ENCODE measurements around the gene CHMP6.
A peak's percentile ranks its signal among the peaks of the same experiment; 100 is the strongest.

The CHMP6 gene

DNA sequence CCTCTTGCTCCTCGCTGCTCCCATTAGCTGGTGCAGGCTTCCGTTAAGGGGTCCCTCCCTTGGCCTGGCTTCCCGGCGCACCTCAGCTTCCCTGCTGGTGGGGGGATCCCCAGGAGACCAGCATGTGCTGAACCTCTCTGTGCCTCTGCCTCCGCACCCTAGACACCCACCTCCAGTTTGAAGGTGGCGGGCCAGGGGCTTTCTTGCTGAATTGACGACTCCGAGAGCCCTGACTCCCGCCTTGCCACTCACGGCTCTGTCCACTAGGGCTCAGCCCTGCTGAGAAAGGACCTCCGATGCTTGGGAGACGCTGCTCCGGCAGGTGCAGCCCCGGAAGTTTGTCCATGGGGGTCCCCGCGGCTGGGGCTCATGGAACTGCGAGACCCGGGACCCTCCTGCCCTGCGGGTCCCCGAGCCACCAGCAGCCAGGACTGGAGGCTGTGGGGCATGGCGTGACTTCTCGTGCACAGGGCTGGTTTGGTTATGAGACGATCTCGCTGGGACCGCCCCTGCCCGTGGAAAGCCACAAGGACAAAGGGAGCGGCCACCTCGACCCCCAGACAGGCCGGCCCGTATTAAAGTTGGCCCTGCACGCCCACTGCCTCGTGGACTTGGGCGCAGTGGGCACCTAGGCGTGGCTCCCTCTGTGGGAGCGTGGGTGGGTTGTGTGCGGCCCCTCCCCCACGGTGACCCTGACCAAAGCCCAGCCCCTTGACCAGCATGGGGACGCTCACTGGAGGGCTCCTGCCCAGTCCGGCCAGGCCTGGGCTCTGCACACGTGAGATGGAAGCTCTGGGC is 8.1 kb downstream of the CHMP6 start:
- peaks cover 24% of the 10 kb centered on the region for H3K27me3 ChIP-seq (ENCODE audit: control insufficient read depth, insufficient read depth, low read length)
- no peak overlapping the region for H3K4me3 ChIP-seq (ENCODE audit: low read depth, low read length)
- H3K36me3 ChIP-seq (ENCODE audit: control insufficient read depth, insufficient read depth, low read length): peaks cover 38% of the 10 kb centered on the region
- H3K9ac ChIP-seq (ENCODE audit: low read depth, low read length): no peak overlapping the region
- no peaks in the 10 kb centered on the region for H3K9me3 ChIP-seq (ENCODE audit: control insufficient read depth, insufficient read depth, low read length)
- H3K27ac ChIP-seq (ENCODE audit: low read depth, low read length): no peak overlapping the region
- no peaks in the 10 kb centered on the region for H3K4me1 ChIP-seq (ENCODE audit: control insufficient read depth, insufficient read depth, low read length)

DNA sequence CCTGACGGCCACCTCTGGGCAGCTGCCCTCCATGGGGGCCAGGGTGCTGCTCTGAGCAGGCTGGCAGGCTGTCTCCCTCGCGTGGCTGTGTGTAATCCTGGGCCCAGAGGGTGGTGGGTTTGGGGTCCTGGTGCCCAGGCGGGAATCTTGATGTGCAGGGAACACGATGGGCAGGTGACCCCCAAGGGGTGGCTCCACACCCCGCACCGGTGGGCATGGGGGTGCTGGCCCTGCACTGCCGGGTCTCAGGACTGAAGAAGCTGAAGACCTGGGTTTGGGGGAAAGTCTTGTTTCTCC is 8.6 kb downstream of the CHMP6 start:
- Histone ChIP-seq H3K4me1 (ENCODE audit: control insufficient read depth, insufficient read depth, low read length) (no peaks in the 10 kb centered on the region), H3K9ac (ENCODE audit: low read depth, low read length) (no peak overlapping the region), H3K36me3 (ENCODE audit: control insufficient read depth, insufficient read depth, low read length) (peaks cover 35% of the 10 kb centered on the region), H3K9me3 (ENCODE audit: control insufficient read depth, insufficient read depth, low read length) (no peaks in the 10 kb centered on the region), H3K27ac (ENCODE audit: low read depth, low read length) (no peak overlapping the region), H3K4me3 (ENCODE audit: low read depth, low read length) (no peak overlapping the region), H3K27me3 (ENCODE audit: control insufficient read depth, insufficient read depth, low read length) (peaks cover 28% of the 10 kb centered on the region)

DNA sequence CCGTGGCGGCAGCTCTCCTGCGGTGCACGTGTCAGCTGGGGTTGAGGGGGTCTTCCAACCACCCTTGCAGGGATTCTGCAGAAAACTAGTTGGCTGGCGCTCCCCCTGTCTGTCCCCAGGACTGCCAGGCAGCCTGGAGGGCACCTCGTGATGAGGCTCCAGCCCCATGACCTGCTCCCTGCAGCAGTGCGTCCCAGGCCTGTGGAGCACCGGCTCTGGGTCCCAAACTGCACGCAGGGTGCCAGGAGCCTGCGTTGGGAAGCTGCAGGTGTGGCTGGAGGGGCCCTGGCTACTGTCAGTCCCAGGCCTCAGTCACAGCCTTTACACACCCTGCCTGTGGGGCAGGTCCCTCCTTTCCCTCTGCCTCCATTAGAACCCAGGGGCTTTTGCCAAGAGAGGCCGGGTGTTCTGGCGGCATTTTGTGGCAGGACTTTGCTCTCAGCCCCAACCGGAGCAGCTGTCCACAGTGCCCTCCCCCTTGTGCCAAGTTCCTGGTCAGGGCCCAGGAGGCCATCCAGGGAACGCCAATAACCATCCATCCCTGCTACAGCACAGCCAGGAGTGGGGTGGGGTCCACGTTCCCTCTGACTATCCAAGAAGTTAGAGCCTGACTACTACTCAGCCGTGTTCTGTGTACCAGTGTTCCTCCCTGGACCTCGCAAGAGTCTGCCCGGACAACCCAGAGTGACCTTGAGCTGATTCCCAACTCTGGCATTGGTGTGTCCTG is 9.2 kb downstream of the CHMP6 start:
- peaks cover 30% of the 10 kb centered on the region for H3K36me3 ChIP-seq (ENCODE audit: control insufficient read depth, insufficient read depth, low read length)
- H3K4me1 ChIP-seq (ENCODE audit: control insufficient read depth, insufficient read depth, low read length): no peaks in the 10 kb centered on the region
- H3K27ac ChIP-seq (ENCODE audit: low read depth, low read length): no peak overlapping the region
- H3K9me3 ChIP-seq (ENCODE audit: control insufficient read depth, insufficient read depth, low read length): no peaks in the 10 kb centered on the region
- peaks cover 28% of the 10 kb centered on the region for H3K27me3 ChIP-seq (ENCODE audit: control insufficient read depth, insufficient read depth, low read length)
- no peak overlapping the region for H3K9ac ChIP-seq (ENCODE audit: low read depth, low read length)
- H3K4me3 ChIP-seq (ENCODE audit: low read depth, low read length): no peak overlapping the region

DNA sequence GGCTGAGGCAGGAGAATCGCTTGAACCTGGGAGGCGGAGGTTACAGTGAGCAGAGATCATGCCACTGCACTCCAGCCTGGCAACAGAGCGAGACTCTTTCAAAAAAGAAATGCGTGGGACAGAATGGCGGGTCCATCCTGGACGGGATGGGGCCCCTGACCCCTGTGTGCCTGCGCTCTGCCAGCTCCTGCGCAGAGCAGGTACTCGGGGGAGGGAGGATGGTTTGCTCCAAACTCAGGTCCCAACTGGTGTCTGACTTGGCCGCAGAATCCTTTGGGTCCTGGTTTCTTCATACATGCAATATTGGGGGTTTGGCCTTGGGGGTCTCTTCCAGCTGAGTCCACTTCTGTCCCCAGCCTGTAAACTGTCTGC is 10.4 kb downstream of the CHMP6 start:
- Histone ChIP-seq H3K27ac (ENCODE audit: low read depth, low read length) (no peak overlapping the region), H3K36me3 (ENCODE audit: control insufficient read depth, insufficient read depth, low read length) (peaks cover 21% of the 10 kb centered on the region), H3K4me1 (ENCODE audit: control insufficient read depth, insufficient read depth, low read length) (no peaks in the 10 kb centered on the region), H3K9ac (ENCODE audit: low read depth, low read length) (no peak overlapping the region), H3K9me3 (ENCODE audit: control insufficient read depth, insufficient read depth, low read length) (no peaks in the 10 kb centered on the region), H3K27me3 (ENCODE audit: control insufficient read depth, insufficient read depth, low read length) (peaks cover 39% of the 10 kb centered on the region), H3K4me3 (ENCODE audit: low read depth, low read length) (no peak overlapping the region)

DNA sequence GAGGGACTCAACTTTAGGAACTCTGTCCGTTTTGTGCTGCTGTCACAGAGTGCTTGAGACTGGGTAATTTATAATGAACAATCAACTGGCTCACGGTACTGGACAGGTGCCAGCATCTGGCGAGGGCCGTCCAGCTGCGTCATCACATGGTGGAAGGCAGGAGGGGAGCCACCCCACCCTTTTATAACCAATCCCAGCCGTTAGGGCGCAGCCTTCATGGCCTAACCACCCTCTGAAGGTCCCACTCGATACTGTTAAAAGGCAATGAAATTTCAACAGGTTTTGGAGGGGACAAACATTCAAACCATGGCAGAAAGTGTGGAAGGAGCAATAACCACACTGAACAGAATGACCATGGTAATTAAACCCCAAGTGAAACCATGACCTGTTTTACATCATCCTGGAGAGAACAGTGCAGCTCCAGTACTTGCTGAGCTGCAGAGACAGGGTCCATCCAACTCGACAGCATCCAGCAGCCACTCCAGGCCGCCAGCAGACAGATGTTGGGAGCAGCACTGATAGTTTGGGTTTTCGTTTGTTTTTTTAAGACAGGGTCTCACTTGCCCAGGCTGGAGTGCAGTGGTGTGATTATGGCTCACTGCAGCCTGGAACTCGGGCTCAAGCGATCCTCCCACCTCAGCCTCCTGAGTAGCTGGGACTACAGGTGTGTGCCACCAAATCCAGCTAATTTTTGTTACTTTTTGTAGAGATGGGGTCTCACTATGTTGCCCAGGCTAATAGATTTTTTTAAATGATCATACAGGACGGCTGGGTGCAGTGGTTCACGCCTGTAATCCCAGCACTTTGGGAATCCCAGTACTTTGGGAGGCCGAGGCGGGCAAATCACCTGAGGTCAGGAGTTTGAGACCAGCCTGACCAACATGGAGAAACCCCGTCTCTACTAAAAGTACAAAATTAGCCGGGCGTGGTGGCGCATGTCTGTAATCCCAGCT is 11.0 kb downstream of the CHMP6 start:
- no peak overlapping the region for H3K9ac ChIP-seq (ENCODE audit: low read depth, low read length)
- no peak overlapping the region for H3K27ac ChIP-seq (ENCODE audit: low read depth, low read length)
- H3K27me3 ChIP-seq (ENCODE audit: control insufficient read depth, insufficient read depth, low read length): peaks cover 41% of the 10 kb centered on the region

DNA sequence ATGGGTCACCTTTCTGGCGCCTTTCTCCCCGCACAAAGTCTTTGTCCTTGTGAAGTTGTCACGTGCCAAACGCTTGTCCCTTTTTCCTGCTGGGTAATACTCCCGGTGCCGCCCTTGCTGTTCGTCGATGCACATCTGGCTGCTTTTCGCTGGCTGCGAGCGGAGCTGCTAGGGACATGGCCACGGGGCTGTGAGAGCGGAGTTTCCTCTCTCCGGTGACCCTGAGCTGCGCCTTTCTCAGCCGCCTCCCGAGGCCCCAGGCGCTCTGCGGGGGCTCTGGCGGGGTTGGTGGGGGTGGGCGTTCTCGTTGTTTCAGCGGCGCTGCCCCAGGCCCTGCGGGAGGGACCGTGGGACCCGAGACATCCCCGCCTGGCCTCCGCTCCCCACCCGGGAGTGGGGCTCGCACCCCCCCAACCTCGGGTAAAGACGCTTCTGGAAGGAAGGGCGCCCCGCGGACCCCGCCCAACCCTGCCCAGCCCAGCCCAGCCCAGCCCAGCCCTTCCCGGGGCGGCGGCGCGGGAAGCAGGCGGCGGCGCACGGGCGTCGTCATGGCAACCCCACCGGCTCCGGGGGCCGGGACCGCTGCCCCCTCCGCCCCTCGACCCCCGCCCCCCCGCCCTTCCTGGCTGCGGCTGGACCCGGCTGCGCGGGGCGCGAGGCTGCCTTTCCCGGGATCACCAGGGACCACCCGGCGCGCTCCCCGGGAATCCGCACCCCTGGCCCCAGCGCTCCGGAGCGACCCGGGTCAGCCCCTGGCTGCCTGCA is 12.3 kb downstream of the CHMP6 start:
- no peaks in the 10 kb centered on the region for H3K9me3 ChIP-seq (ENCODE audit: control insufficient read depth, insufficient read depth, low read length)
- H3K4me1 ChIP-seq (ENCODE audit: control insufficient read depth, insufficient read depth, low read length): no peaks in the 10 kb centered on the region
- H3K4me3 ChIP-seq (ENCODE audit: low read depth, low read length): peak overlapping the region; percentile 55
- H3K9ac ChIP-seq (ENCODE audit: low read depth, low read length): no peak overlapping the region
- peaks cover 8% of the 10 kb centered on the region; the same call in 1 of the 2 replicates for H3K36me3 ChIP-seq (ENCODE audit: control insufficient read depth, insufficient read depth, low read length)
- peaks cover 41% of the 10 kb centered on the region for H3K27me3 ChIP-seq (ENCODE audit: control insufficient read depth, insufficient read depth, low read length)
- H3K27ac ChIP-seq (ENCODE audit: low read depth, low read length): no peak overlapping the region

More for the DNA sequence above, 11.0 kb downstream of the CHMP6 start:
- Histone ChIP-seq H3K4me1 (ENCODE audit: control insufficient read depth, insufficient read depth, low read length) (no peaks in the 10 kb centered on the region), H3K4me3 (ENCODE audit: low read depth, low read length) (no peak overlapping the region), H3K9me3 (ENCODE audit: control insufficient read depth, insufficient read depth, low read length) (no peaks in the 10 kb centered on the region), H3K36me3 (ENCODE audit: control insufficient read depth, insufficient read depth, low read length) (peaks cover 15% of the 10 kb centered on the region; the same call in 1 of the 2 replicates)

DNA sequence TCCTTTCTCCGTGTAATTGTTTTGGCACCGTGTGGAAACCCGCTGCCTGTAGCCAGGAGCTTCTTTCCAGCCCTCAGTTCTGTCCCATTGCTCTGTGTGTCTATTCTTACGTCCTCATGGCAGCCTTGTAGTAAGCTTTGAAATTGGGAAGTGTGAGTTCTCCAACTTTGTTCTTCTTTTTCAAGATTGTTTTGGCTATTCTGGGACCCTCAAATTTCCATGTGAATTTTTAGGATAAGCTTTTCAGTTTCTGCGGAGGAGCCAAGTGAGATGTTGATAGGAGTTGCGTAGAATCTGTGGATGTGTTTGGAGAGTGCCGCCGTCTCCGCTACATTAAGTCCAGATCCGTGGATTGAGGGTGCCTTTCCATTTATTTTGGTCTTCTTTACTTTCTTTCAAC is 15.2 kb downstream of the CHMP6 start:
- no peaks in the 10 kb centered on the region for H3K36me3 ChIP-seq (ENCODE audit: control insufficient read depth, insufficient read depth, low read length)
- H3K4me1 ChIP-seq (ENCODE audit: control insufficient read depth, insufficient read depth, low read length): no peaks in the 10 kb centered on the region
- peaks cover 41% of the 10 kb centered on the region for H3K27me3 ChIP-seq (ENCODE audit: control insufficient read depth, insufficient read depth, low read length)
- H3K9me3 ChIP-seq (ENCODE audit: control insufficient read depth, insufficient read depth, low read length): no peaks in the 10 kb centered on the region
- H3K9ac ChIP-seq (ENCODE audit: low read depth, low read length): no peak overlapping the region
- H3K4me3 ChIP-seq (ENCODE audit: low read depth, low read length): no peak overlapping the region
- no peak overlapping the region for H3K27ac ChIP-seq (ENCODE audit: low read depth, low read length)

DNA sequence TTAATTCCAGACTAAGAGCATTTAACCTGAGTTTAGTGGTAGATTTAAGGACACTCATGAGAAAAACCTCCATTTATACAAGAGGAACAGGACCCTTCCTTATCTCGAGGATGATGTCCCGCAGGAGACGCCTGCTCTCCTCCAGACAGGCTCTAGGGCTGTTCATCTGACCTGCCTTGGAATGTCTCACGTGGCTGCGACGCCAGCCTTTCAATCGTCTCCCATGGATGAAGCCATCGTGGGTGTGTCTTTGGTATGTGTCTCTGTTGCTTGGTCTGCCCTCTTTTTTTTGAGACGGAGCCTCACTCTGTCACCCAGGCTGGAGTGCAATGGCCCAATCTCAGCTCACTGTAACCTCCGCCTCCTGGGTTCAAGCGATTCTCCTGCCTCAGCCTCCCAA is 16.5 kb downstream of the CHMP6 start:
- H3K4me1 ChIP-seq (ENCODE audit: control insufficient read depth, insufficient read depth, low read length): no peaks in the 10 kb centered on the region
- H3K4me3 ChIP-seq (ENCODE audit: low read depth, low read length): no peak overlapping the region
- no peaks in the 10 kb centered on the region for H3K36me3 ChIP-seq (ENCODE audit: control insufficient read depth, insufficient read depth, low read length)

DNA sequence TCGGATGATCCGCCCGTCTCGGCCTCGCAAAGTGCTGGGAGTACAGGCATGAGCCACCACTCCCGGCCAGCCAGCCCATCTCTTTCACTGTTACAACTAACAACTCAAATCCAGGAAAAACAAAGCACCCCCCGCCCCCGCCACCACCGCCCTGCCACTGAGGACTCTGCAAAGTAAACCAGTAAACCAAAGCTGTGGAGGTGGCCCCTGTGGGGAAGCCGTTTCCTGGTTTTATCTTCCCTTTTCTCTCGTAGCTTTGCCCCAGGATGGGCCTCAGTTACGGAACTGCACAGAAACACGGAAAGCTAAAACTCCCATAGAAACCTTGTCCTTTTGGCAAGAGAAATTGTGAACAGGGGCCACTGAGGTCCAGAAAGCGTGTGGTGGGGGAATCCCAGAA is 17.5 kb downstream of the CHMP6 start:
- Histone ChIP-seq H3K27me3 (ENCODE audit: control insufficient read depth, insufficient read depth, low read length) (peaks cover 23% of the 10 kb centered on the region), H3K9me3 (ENCODE audit: control insufficient read depth, insufficient read depth, low read length) (no peaks in the 10 kb centered on the region)

More for the DNA sequence above, 16.5 kb downstream of the CHMP6 start:
- H3K27ac ChIP-seq (ENCODE audit: low read depth, low read length): no peak overlapping the region
- no peak overlapping the region for H3K9ac ChIP-seq (ENCODE audit: low read depth, low read length)
- H3K27me3 ChIP-seq (ENCODE audit: control insufficient read depth, insufficient read depth, low read length): peaks cover 31% of the 10 kb centered on the region
- no peaks in the 10 kb centered on the region for H3K9me3 ChIP-seq (ENCODE audit: control insufficient read depth, insufficient read depth, low read length)

DNA sequence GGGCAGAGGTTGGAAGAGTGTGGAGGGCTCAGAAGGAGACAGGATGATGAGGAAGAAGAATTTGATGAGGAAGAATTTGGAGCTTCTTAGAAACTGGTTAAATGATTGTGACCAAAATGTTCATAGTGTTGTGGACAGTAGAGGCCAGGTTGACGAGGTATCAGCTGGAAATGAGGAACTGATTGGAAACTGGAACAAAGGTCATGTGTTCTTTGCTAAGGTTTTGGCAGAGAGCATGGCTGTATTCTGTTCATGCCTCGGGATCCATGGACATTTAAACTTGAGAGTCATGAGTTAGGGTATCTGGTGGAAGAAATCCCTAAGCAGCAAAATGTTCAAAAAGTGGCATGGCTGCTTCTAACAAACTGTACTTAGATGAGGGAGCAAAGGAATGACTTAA is 19.3 kb downstream of the CHMP6 start:
- no peaks in the 10 kb centered on the region for H3K9me3 ChIP-seq (ENCODE audit: control insufficient read depth, insufficient read depth, low read length)
- H3K36me3 ChIP-seq (ENCODE audit: control insufficient read depth, insufficient read depth, low read length): no peaks in the 10 kb centered on the region
- H3K9ac ChIP-seq (ENCODE audit: low read depth, low read length): no peak overlapping the region
- no peak overlapping the region for H3K27ac ChIP-seq (ENCODE audit: low read depth, low read length)
- no peak overlapping the region for H3K4me3 ChIP-seq (ENCODE audit: low read depth, low read length)
- peaks cover 12% of the 10 kb centered on the region for H3K27me3 ChIP-seq (ENCODE audit: control insufficient read depth, insufficient read depth, low read length)
- no peaks in the 10 kb centered on the region for H3K4me1 ChIP-seq (ENCODE audit: control insufficient read depth, insufficient read depth, low read length)

More for the DNA sequence above, 17.5 kb downstream of the CHMP6 start:
- Histone ChIP-seq H3K9ac (ENCODE audit: low read depth, low read length) (no peak overlapping the region), H3K4me1 (ENCODE audit: control insufficient read depth, insufficient read depth, low read length) (no peaks in the 10 kb centered on the region), H3K27ac (ENCODE audit: low read depth, low read length) (no peak overlapping the region), H3K4me3 (ENCODE audit: low read depth, low read length) (no peak overlapping the region), H3K36me3 (ENCODE audit: control insufficient read depth, insufficient read depth, low read length) (no peaks in the 10 kb centered on the region)
